H9 (cell line): ENCODE results near the gene AFAP1L1. TPM values are rescaled to one million over a fixed set of nuclear protein-coding genes. Genes with fewer than 3 reads are reported as not detected.

Experiments
- DNase-seq: peaks from one replicate; pipeline ENCODE4 v3.0.0-alpha.2; 2017
- H2AFZ ChIP-seq: one replicate; pipeline ENCODE4 v1.6.1; 2013; ENCODE audit warnings: mild to moderate bottlenecking, low read length, control low read depth, moderate library complexity
- H2AK5ac ChIP-seq: 2 replicates; pipeline ENCODE4 v1.6.1; 2013; ENCODE audit warnings: low read length, control low read depth, mixed read lengths; ENCODE audit not compliant: insufficient read length
- H2BK120ac ChIP-seq: one replicate; pipeline ENCODE4 v1.6.1; 2013; ENCODE audit warnings: low read depth, mild to moderate bottlenecking, low read length, control low read depth, inconsistent platforms; ENCODE audit not compliant: poor library complexity, severe bottlenecking
- H2BK12ac ChIP-seq: 2 replicates; pipeline ENCODE4 v1.6.1; 2013; ENCODE audit warnings: low read length, control low read depth, mixed read lengths, low read depth; ENCODE audit not compliant: insufficient read length
- H2BK15ac ChIP-seq: 2 replicates; pipeline ENCODE4 v1.6.1; 2013; ENCODE audit warnings: low read depth, low read length, control low read depth
- H2BK20ac ChIP-seq: one replicate; pipeline ENCODE4 v1.6.1; 2013; ENCODE audit warnings: low read depth, mild to moderate bottlenecking, low read length, control low read depth, inconsistent platforms; ENCODE audit not compliant: poor library complexity, severe bottlenecking
- H2BK5ac ChIP-seq: 2 replicates; pipeline ENCODE4 v1.6.1; 2013; ENCODE audit warnings: low read length, control low read depth, mixed read lengths; ENCODE audit not compliant: insufficient read length
- H3K14ac ChIP-seq: 2 replicates; pipeline ENCODE4 v1.6.1; 2013; ENCODE audit warnings: low read length, control low read depth; ENCODE audit not compliant: insufficient read depth
- H3K18ac ChIP-seq: 2 replicates; pipeline ENCODE4 v1.6.1; 2013; ENCODE audit warnings: low read depth, mild to moderate bottlenecking, mixed read lengths, low read length, control low read depth; ENCODE audit not compliant: insufficient read length
- H3K23ac ChIP-seq: 2 replicates; pipeline ENCODE4 v1.6.1; 2013; ENCODE audit warnings: low read length, control low read depth, mixed read lengths, low read depth; ENCODE audit not compliant: insufficient read length
- H3K23me2 ChIP-seq: 2 replicates; pipeline ENCODE4 v1.6.1; 2013; ENCODE audit warnings: low read depth, mild to moderate bottlenecking, mixed read lengths, low read length, control low read depth; ENCODE audit not compliant: insufficient read length, poor library complexity, severe bottlenecking
- H3K27ac ChIP-seq: 2 replicates; pipeline ENCODE4 v1.5.1; 2013; ENCODE audit warnings: low read length, control low read depth, mixed read lengths, low read depth; ENCODE audit not compliant: insufficient read length
- H3K27me3 ChIP-seq: 2 replicates; pipeline ENCODE4 v1.6.1; 2013; ENCODE audit warnings: low read length, control low read depth, inconsistent platforms; ENCODE audit not compliant: insufficient read depth
- H3K4ac ChIP-seq: 2 replicates; pipeline ENCODE4 v1.6.1; 2013; ENCODE audit warnings: low read depth, mild to moderate bottlenecking, control low read depth, inconsistent platforms, low read length, moderate library complexity
- H3K4me1 ChIP-seq: 2 replicates; pipeline ENCODE4 v1.6.1; 2013; ENCODE audit warnings: low read length, control low read depth, inconsistent platforms; ENCODE audit not compliant: insufficient read depth
- H3K4me2 ChIP-seq: 2 replicates; pipeline ENCODE4 v1.6.1; 2013; ENCODE audit warnings: low read length, control low read depth, mixed read lengths; ENCODE audit not compliant: insufficient read length, insufficient read depth
- H3K56ac ChIP-seq: 2 replicates; pipeline ENCODE4 v1.6.1; 2013; ENCODE audit warnings: low read depth, mild to moderate bottlenecking, mixed read lengths, low read length, control low read depth; ENCODE audit not compliant: insufficient read length
- H3K79me1 ChIP-seq: 2 replicates; pipeline ENCODE4 v1.6.1; 2013; ENCODE audit warnings: low read depth, mild to moderate bottlenecking, moderate library complexity, low read length, control low read depth, inconsistent platforms; ENCODE audit not compliant: insufficient read depth, poor library complexity, severe bottlenecking
- H3K79me2 ChIP-seq: 2 replicates; pipeline ENCODE4 v1.6.1; 2013; ENCODE audit warnings: low read length, control low read depth, inconsistent platforms; ENCODE audit not compliant: insufficient read depth
- H3K9ac ChIP-seq: 2 replicates; pipeline ENCODE4 v1.6.1; 2013; ENCODE audit warnings: low read length, control low read depth, mixed read lengths; ENCODE audit not compliant: insufficient read length; ENCODE audit errors: extremely low read depth
- H3K9me3 ChIP-seq: one replicate; pipeline ENCODE4 v1.6.1; 2013; ENCODE audit warnings: low read depth, low read length, inconsistent platforms; ENCODE audit not compliant: control insufficient read depth
- H3T11ph ChIP-seq: one replicate; pipeline ENCODE4 v1.6.1; 2013; ENCODE audit warnings: mild to moderate bottlenecking, low read length, control low read depth, inconsistent platforms
- H4K20me1 ChIP-seq: one replicate; pipeline ENCODE4 v1.6.1; 2013; ENCODE audit not compliant: control insufficient read depth, insufficient read length, insufficient read depth
- H4K5ac ChIP-seq: 2 replicates; pipeline ENCODE4 v1.6.1; 2013; ENCODE audit warnings: low read depth, mild to moderate bottlenecking, mixed read lengths, low read length, control low read depth; ENCODE audit not compliant: insufficient read length
- H4K8ac ChIP-seq: replicated peaks from 2 replicates; pipeline ENCODE4 v1.6.1; 2013; ENCODE audit warnings: low read length, control low read depth, mixed read lengths, low read depth; ENCODE audit not compliant: insufficient read length
- H4K91ac ChIP-seq: 2 replicates; pipeline ENCODE4 v1.6.1; 2013; ENCODE audit warnings: low read depth, mild to moderate bottlenecking, moderate library complexity, mixed read lengths, low read length, control low read depth; ENCODE audit not compliant: insufficient read length
- H3K27ac Mint-ChIP-seq, 3 experiments: 2 replicates in 2 of 3; 3 replicates in 1 of 3; pipeline ENCODE4 v1.8.0; 2020 to 2021; ENCODE audit warnings: mixed read lengths in 3 of 3, mild to moderate bottlenecking in 1 of 3, moderate library complexity in 1 of 3
- H3K27me3 Mint-ChIP-seq: 2 replicates; pipeline ENCODE4 v1.8.0; 2021; ENCODE audit warnings: low read depth, mild to moderate bottlenecking, moderate library complexity, mixed read lengths
- H3K36me3 Mint-ChIP-seq, 3 experiments: 2 replicates in 2 of 3; 3 replicates in 1 of 3; pipeline ENCODE4 v1.8.0; 2020 to 2021; ENCODE audit warnings: low read depth in 3 of 3, mixed read lengths in 3 of 3; ENCODE audit not compliant: insufficient read depth in 1 of 3
- H3K4me1 Mint-ChIP-seq, 2 experiments: 2 replicates each; pipeline ENCODE4 v1.8.0; 2020; ENCODE audit warnings: mixed read lengths in 2 of 2
- H3K4me3 Mint-ChIP-seq, 2 experiments: 2 replicates in 1 of 2; 3 replicates in 1 of 2; pipeline ENCODE4 v1.8.0; 2020 to 2021; ENCODE audit warnings: mild to moderate bottlenecking in 2 of 2, mixed read lengths in 2 of 2, moderate library complexity in 1 of 2
- H3K9me3 Mint-ChIP-seq, 2 experiments: 2 replicates in 1 of 2; 3 replicates in 1 of 2; pipeline ENCODE4 v1.8.0; 2020; ENCODE audit warnings: mild to moderate bottlenecking in 2 of 2, mixed read lengths in 2 of 2, moderate library complexity in 1 of 2
- CTCF ChIP-seq: fragments of 200-600 bp; sonication (generic); conservative IDR thresholded peaks from 3 replicates; pipeline ENCODE4 v1.8.0; 2021; ENCODE audit warnings: antibody characterized with exemption, mild to moderate bottlenecking
- WGBS: extraction: QIAGEN DNeasy Blood & Tissue Kit; methylation state at CpG from one replicate; pipeline ENCODE4 v1.1.7; 2013; ENCODE audit warnings: missing lambda C conversion rate, low lambda C conversion rate, mixed read lengths; ENCODE audit not compliant: insufficient read length; ENCODE audit errors: extremely low coverage; 5-methylcytosine and 5-hydroxymethylcytosine counted together
- total RNA-seq: library from RNA; stranded (reverse); gene quantifications from 2 replicates; pipeline ENCODE4 v1.2.1, GENCODE V29; 2021

AFAP1L1 gene
- total RNA-seq, 1 experiment from 2014 or later = 1.8 TPM

GRCh38 chr5:149322518-149322917 is 50.9 kb downstream of the AFAP1L1 start:
- no peak overlapping the region for H3K4me3 Mint-ChIP-seq
- no CpG with 5 or more reads among the region's 12 CpGs for WGBS

More at GRCh38 chr5:149322518-149322917, 50.9 kb downstream of the AFAP1L1 start:
- peaks cover 6 to 8% of the 10 kb centered on the region in 2 experiments for H3K4me1 Mint-ChIP-seq
- H3K4me2 ChIP-seq = no peak overlapping the region
- H3K23me2 ChIP-seq = peaks cover 3% of the 10 kb centered on the region
- no peaks in the 10 kb centered on the region for H3K36me3 Mint-ChIP-seq
- H3T11ph ChIP-seq = no peak overlapping the region
- H2BK15ac ChIP-seq = no peak overlapping the region
- H3K27me3 Mint-ChIP-seq = no peaks in the 10 kb centered on the region; the same call in 1 of the 2 replicates
- H3K9me3 Mint-ChIP-seq = no peaks in the 10 kb centered on the region
- no peak overlapping the region for H2AK5ac ChIP-seq
- H4K20me1 ChIP-seq = no peaks in the 10 kb centered on the region
- no peaks in the 10 kb centered on the region; the same call in 1 of the 2 replicates for H3K27me3 ChIP-seq
- H3K9ac ChIP-seq = no peak overlapping the region
- no peak overlapping the region for H3K56ac ChIP-seq
- no peak overlapping the region for H3K27ac ChIP-seq
- no peak overlapping the region for H3K14ac ChIP-seq
- peak; percentile 49 for DNase-seq
- TF ChIP-seq CTCF = no peak
- no peak overlapping the region for H2BK120ac ChIP-seq
- H3K23ac ChIP-seq = no peak overlapping the region
- no peaks in the 10 kb centered on the region for H3K9me3 ChIP-seq
- no peak overlapping the region for H4K5ac ChIP-seq
- H4K91ac ChIP-seq = no peak overlapping the region
- H2BK12ac ChIP-seq = no peak overlapping the region
- H3K4ac ChIP-seq = no peak overlapping the region
- no peak overlapping the region for H2BK20ac ChIP-seq
- H3K79me2 ChIP-seq = no peaks in the 10 kb centered on the region
- H4K8ac ChIP-seq = no peak overlapping the region
- no peaks in the 10 kb centered on the region for H3K79me1 ChIP-seq
- H3K4me1 ChIP-seq = no peaks in the 10 kb centered on the region
- H2BK5ac ChIP-seq = no peak overlapping the region
- H3K18ac ChIP-seq = no peak overlapping the region
- no peak overlapping the region for H2AFZ ChIP-seq
- H3K27ac Mint-ChIP-seq = no peak overlapping the region
